HepG2 (cell line): ENCODE measurements around the gene GAS2. TPM values are rescaled to one million over a fixed set of nuclear protein-coding genes. Genes with fewer than 3 reads are reported as not detected.

Experiments
- BORCS8-MEF2B ChIP-seq: sonication (generic); formaldehyde crosslinking; IDR thresholded peaks from 2 replicates; pipeline ENCODE4 v1.8.0; 2022; ENCODE audit warnings: mild to moderate bottlenecking, missing genetic modification reagents
- JUND ChIP-seq: sonication (generic); formaldehyde crosslinking; IDR thresholded peaks from 2 replicates; pipeline ENCODE4 v1.8.0; 2022; ENCODE audit warnings: mild to moderate bottlenecking, missing genetic modification reagents
- NR2C2 ChIP-seq: sonication (generic); formaldehyde crosslinking; IDR thresholded peaks from 2 replicates; pipeline ENCODE4 v1.4.0; 2020; ENCODE audit warnings: missing genetic modification reagents, mild to moderate bottlenecking, moderate library complexity, borderline replicate concordance
- PRMT3 ChIP-seq: sonication (generic); formaldehyde crosslinking; IDR thresholded peaks from 2 replicates; pipeline ENCODE4 v1.8.1; 2022; ENCODE audit warnings: low read depth, mild to moderate bottlenecking, moderate library complexity, missing genetic modification reagents, borderline replicate concordance
- RXRA ChIP-seq: sonication (generic); formaldehyde crosslinking; IDR thresholded peaks from 2 replicates; pipeline ENCODE4 v1.5.1; 2020; ENCODE audit warnings: missing genetic modification reagents
- SP4 ChIP-seq: sonication (generic); formaldehyde crosslinking; IDR thresholded peaks from 2 replicates; pipeline ENCODE4 v1.8.1; 2023; ENCODE audit warnings: mild to moderate bottlenecking, missing genetic modification reagents
- TBX3 ChIP-seq: fragments of 450-650 bp; IDR thresholded peaks from 2 replicates; pipeline ENCODE4 v1.6.1; 2017; ENCODE audit warnings: antibody characterized with exemption, mild to moderate bottlenecking, inconsistent platforms, borderline replicate concordance
- TEAD2 ChIP-seq: sonication (generic); formaldehyde crosslinking; IDR thresholded peaks from 2 replicates; pipeline ENCODE4 v1.9.0; 2021; ENCODE audit warnings: missing genetic modification reagents
- ZFP90 ChIP-seq: sonication (generic); formaldehyde crosslinking; IDR thresholded peaks from 2 replicates; pipeline ENCODE4 v1.8.0; 2022; ENCODE audit warnings: missing genetic modification reagents, mild to moderate bottlenecking, inconsistent platforms, borderline replicate concordance
- ZNF383 ChIP-seq: sonication (generic); formaldehyde crosslinking; IDR thresholded peaks from 2 replicates; pipeline ENCODE4 v1.4.0; 2020; ENCODE audit warnings: missing genetic modification reagents, mild to moderate bottlenecking, borderline replicate concordance
- ZNF468 ChIP-seq: sonication (generic); formaldehyde crosslinking; IDR thresholded peaks from 2 replicates; pipeline ENCODE4 v1.8.0; 2022; ENCODE audit warnings: mild to moderate bottlenecking, moderate library complexity, missing genetic modification reagents
- ZNF556 ChIP-seq: sonication (generic); formaldehyde crosslinking; IDR thresholded peaks from 2 replicates; pipeline ENCODE4 v1.4.0; 2020; ENCODE audit warnings: mild to moderate bottlenecking, missing genetic modification reagents, borderline replicate concordance
- ZSCAN9 ChIP-seq: IDR thresholded peaks from 2 replicates; pipeline ENCODE4 v1.6.1; 2016; ENCODE audit warnings: borderline replicate concordance
- polyA plus RNA-seq, 8 experiments: library from polyadenylated mRNA; depleted of rRNA in 3 of 8; stranded (reverse) in 7 of 8; unstranded in 1 of 8; fragments of >200 nt; fragmentation: Illumina TruSeq in 4 of 8; extraction: Trizol in 4 of 8; gene quantifications; 2 replicates each; pipeline versions ENCODE4 v1.2.1 to v1.2.3, GENCODE V29; 2011 to 2016; ENCODE audit warnings: low read depth in 4 of 8, missing spikeins in 1 of 8, mixed read lengths in 1 of 8; ENCODE audit not compliant: insufficient read depth in 1 of 8
- total RNA-seq, 5 experiments: library from RNA; depleted of rRNA; stranded (reverse); fragments of >200 nt; fragmentation: Illumina TruSeq; extraction: Trizol; gene quantifications; 2 replicates each; pipeline ENCODE4 v1.2.3, GENCODE V29; 2016; ENCODE audit warnings: low read depth in 1 of 5
- TF ChIP-seq, protein P1 (sequence below): sonication (generic); formaldehyde crosslinking; IDR thresholded peaks from 2 replicates; pipeline ENCODE4 v1.5.1; 2020; ENCODE audit warnings: mild to moderate bottlenecking, moderate library complexity, missing genetic modification reagents
- TF ChIP-seq, protein P2 (sequence below): sonication (generic); formaldehyde crosslinking; IDR thresholded peaks from 2 replicates; pipeline ENCODE4 v1.4.0; 2020; ENCODE audit warnings: missing genetic modification reagents
- TF ChIP-seq, protein P3 (sequence below): sonication (generic); formaldehyde crosslinking; IDR thresholded peaks from 2 replicates; pipeline ENCODE4 v1.5.1; 2020; ENCODE audit warnings: missing genetic modification reagents, mild to moderate bottlenecking, borderline replicate concordance
- TF ChIP-seq, protein P4 (sequence below): sonication (generic); formaldehyde crosslinking; IDR thresholded peaks from 2 replicates; pipeline ENCODE4 v1.4.0; 2020; ENCODE audit warnings: mild to moderate bottlenecking, missing genetic modification reagents
- TF ChIP-seq, protein P5 (sequence below): sonication (generic); formaldehyde crosslinking; IDR thresholded peaks from 2 replicates; pipeline ENCODE4 v1.4.0; 2020; ENCODE audit warnings: mild to moderate bottlenecking, missing genetic modification reagents

The GAS2 gene
- total and polyA plus RNA-seq, 2 of the 13 experiments (the other 11 are each of a cell fraction or from before 2014, with no cell fraction given), result 26.0 to 85.1 TPM

DNA sequence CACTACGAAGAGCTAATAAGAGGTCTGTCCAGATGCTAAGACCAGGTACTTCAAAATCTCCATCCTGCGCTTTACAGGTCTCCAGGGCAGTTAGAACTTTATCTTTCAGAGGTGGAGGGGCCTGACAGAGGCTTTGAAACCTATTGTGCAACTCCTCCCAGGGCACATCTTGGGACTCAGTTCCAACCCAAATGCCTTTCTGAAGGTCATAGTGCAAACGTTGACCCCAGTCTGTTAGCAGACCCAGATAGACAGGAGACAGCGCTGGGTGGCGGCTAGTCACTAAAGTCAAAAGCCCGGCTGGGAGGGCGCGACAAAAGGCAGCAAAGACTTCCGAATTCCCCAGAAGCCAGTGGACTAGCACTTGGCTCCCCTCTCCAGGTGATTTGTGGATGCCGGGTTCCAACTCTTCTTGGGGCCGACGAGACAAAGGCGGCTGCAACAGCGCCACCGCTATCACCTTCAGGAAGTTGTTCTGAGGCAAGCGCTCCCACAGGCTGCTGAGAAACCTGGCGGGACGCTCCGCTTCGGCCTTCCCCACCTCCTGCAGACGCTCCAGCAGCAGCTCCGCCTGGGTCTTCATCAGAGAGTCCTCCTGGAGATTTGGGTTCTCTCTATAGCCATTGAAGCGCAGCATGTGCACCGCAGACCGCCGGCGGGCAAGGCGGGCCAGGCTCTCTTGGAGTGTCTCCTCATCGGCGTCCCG is 41.5 kb upstream of the GAS2 start (continued):
- TF ChIP-seq, protein P1, sequence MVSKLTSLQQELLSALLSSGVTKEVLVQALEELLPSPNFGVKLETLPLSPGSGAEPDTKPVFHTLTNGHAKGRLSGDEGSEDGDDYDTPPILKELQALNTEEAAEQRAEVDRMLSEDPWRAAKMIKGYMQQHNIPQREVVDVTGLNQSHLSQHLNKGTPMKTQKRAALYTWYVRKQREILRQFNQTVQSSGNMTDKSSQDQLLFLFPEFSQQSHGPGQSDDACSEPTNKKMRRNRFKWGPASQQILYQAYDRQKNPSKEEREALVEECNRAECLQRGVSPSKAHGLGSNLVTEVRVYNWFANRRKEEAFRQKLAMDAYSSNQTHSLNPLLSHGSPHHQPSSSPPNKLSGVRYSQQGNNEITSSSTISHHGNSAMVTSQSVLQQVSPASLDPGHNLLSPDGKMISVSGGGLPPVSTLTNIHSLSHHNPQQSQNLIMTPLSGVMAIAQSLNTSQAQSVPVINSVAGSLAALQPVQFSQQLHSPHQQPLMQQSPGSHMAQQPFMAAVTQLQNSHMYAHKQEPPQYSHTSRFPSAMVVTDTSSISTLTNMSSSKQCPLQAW, result no peak
- TF ChIP-seq ZNF556 (0 out of 2 replicates have a peak, but pooled peaks have one; percentile 38), BORCS8-MEF2B (CRISPR knock-in tag) (no peak), TEAD2 (CRISPR knock-in tag) (no peak), PRMT3 (CRISPR knock-in tag) (no peak), NR2C2 (CRISPR knock-in tag) (peak; percentile 73), JUND (CRISPR knock-in tag) (no peak), ZNF468 (CRISPR knock-in tag) (no peak), ZSCAN9 (CRISPR knock-in tag) (no peak), ZFP90 (peak; percentile 93; the same call in 1 of the 2 replicates), ZNF383 (CRISPR knock-in tag) (0 out of 2 replicates have a peak, but pooled peaks have one; percentile 23), SP4 (CRISPR knock-in tag) (0 out of 2 replicates have a peak, but pooled peaks have one; percentile 36), RXRA (CRISPR knock-in tag) (peak; percentile 42; the same call in 1 of the 2 replicates), TBX3 (no peak)
- TF ChIP-seq, protein P2, sequence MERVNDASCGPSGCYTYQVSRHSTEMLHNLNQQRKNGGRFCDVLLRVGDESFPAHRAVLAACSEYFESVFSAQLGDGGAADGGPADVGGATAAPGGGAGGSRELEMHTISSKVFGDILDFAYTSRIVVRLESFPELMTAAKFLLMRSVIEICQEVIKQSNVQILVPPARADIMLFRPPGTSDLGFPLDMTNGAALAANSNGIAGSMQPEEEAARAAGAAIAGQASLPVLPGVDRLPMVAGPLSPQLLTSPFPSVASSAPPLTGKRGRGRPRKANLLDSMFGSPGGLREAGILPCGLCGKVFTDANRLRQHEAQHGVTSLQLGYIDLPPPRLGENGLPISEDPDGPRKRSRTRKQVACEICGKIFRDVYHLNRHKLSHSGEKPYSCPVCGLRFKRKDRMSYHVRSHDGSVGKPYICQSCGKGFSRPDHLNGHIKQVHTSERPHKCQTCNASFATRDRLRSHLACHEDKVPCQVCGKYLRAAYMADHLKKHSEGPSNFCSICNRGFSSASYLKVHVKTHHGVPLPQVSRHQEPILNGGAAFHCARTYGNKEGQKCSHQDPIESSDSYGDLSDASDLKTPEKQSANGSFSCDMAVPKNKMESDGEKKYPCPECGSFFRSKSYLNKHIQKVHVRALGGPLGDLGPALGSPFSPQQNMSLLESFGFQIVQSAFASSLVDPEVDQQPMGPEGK (CRISPR knock-in tag), result peak; percentile 48
- TF ChIP-seq, protein P3, sequence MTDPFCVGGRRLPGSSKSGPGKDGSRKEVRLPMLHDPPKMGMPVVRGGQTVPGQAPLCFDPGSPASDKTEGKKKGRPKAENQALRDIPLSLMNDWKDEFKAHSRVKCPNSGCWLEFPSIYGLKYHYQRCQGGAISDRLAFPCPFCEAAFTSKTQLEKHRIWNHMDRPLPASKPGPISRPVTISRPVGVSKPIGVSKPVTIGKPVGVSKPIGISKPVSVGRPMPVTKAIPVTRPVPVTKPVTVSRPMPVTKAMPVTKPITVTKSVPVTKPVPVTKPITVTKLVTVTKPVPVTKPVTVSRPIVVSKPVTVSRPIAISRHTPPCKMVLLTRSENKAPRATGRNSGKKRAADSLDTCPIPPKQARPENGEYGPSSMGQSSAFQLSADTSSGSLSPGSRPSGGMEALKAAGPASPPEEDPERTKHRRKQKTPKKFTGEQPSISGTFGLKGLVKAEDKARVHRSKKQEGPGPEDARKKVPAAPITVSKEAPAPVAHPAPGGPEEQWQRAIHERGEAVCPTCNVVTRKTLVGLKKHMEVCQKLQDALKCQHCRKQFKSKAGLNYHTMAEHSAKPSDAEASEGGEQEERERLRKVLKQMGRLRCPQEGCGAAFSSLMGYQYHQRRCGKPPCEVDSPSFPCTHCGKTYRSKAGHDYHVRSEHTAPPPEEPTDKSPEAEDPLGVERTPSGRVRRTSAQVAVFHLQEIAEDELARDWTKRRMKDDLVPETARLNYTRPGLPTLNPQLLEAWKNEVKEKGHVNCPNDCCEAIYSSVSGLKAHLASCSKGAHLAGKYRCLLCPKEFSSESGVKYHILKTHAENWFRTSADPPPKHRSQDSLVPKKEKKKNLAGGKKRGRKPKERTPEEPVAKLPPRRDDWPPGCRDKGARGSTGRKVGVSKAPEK, result no peak
- TF ChIP-seq, protein P4, sequence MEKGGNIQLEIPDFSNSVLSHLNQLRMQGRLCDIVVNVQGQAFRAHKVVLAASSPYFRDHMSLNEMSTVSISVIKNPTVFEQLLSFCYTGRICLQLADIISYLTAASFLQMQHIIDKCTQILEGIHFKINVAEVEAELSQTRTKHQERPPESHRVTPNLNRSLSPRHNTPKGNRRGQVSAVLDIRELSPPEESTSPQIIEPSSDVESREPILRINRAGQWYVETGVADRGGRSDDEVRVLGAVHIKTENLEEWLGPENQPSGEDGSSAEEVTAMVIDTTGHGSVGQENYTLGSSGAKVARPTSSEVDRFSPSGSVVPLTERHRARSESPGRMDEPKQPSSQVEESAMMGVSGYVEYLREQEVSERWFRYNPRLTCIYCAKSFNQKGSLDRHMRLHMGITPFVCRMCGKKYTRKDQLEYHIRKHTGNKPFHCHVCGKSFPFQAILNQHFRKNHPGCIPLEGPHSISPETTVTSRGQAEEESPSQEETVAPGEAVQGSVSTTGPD (CRISPR knock-in tag), result no peak
- TF ChIP-seq, protein P5, sequence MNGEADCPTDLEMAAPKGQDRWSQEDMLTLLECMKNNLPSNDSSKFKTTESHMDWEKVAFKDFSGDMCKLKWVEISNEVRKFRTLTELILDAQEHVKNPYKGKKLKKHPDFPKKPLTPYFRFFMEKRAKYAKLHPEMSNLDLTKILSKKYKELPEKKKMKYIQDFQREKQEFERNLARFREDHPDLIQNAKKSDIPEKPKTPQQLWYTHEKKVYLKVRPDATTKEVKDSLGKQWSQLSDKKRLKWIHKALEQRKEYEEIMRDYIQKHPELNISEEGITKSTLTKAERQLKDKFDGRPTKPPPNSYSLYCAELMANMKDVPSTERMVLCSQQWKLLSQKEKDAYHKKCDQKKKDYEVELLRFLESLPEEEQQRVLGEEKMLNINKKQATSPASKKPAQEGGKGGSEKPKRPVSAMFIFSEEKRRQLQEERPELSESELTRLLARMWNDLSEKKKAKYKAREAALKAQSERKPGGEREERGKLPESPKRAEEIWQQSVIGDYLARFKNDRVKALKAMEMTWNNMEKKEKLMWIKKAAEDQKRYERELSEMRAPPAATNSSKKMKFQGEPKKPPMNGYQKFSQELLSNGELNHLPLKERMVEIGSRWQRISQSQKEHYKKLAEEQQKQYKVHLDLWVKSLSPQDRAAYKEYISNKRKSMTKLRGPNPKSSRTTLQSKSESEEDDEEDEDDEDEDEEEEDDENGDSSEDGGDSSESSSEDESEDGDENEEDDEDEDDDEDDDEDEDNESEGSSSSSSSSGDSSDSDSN, result peak; percentile 76
